Esophagus muscularis mucosa (tissue), 4 donors: ENCODE measurements around the gene SEC14L2. TPM values are rescaled to one million over a fixed set of nuclear protein-coding genes. Genes with fewer than 3 reads are reported as not detected.
A peak's percentile ranks its signal among the peaks of the same experiment; 100 is the strongest.

ENCODE experiments used
- DNase-seq: peaks from one replicate; pipeline ENCODE4 v3.0.0-alpha.2; 2017; ENCODE audit errors: extremely low spot score
- H3K27ac ChIP-seq, 4 donors: fragments of 200-600 bp; sonication (generic); replicated peaks in 1 of 4; 1 replicate in 3 of 4; 2 replicates in 1 of 4; pipeline ENCODE4 v1.5.1; 2016 to 2019; ENCODE audit warnings: mild to moderate bottlenecking in 1 of 4
- H3K27me3 ChIP-seq, 4 donors: fragments of 200-600 bp; sonication (generic); one replicate each; pipeline versions ENCODE4 v1.5.1 to v1.6.0; 2016 to 2019
- H3K36me3 ChIP-seq, 4 donors: fragments of 200-600 bp; sonication (generic); one replicate each; pipeline ENCODE4 v1.5.1; 2016 to 2019
- H3K4me1 ChIP-seq, 4 donors: fragments of 200-600 bp; sonication (generic); one replicate each; pipeline ENCODE4 v1.5.1; 2016 to 2019
- H3K4me3 ChIP-seq, 4 donors: fragments of 200-600 bp; sonication (generic); 1 replicate in 2 of 4; 2 replicates in 2 of 4; pipeline ENCODE4 v1.5.1; 2016 to 2019; ENCODE audit warnings: mild to moderate bottlenecking in 4 of 4, moderate library complexity in 1 of 4
- H3K9me3 ChIP-seq, 4 donors: fragments of 200-600 bp; sonication (generic); 1 replicate in 3 of 4; 2 replicates in 1 of 4; pipeline ENCODE4 v1.5.1; 2016 to 2019
- CTCF ChIP-seq, 3 experiments: fragments of 200-600 bp in 2 of 3; fragments of 450-650 bp in 1 of 3; sonication (generic) in 2 of 3; IDR thresholded peaks; one replicate each; pipeline ENCODE4 v1.5.1; 2017 to 2019; ENCODE audit warnings: antibody characterized with exemption in 3 of 3, mild to moderate bottlenecking in 2 of 3, moderate library complexity in 1 of 3
- EP300 ChIP-seq: sonication (generic); formaldehyde crosslinking; IDR thresholded peaks from one replicate; pipeline ENCODE4 v1.6.1; 2017; ENCODE audit warnings: antibody characterized with exemption
- POLR2A ChIP-seq: fragments of 450-650 bp; IDR thresholded peaks from one replicate; pipeline ENCODE4 v1.6.1; 2017; ENCODE audit warnings: antibody characterized with exemption, moderate library complexity, mild to moderate bottlenecking, low read depth
- POLR2AphosphoS5 ChIP-seq, 2 donors: sonication (generic); formaldehyde crosslinking; IDR thresholded peaks; one replicate each; pipeline ENCODE4 v1.6.1; 2017; ENCODE audit warnings: antibody characterized with exemption in 2 of 2
- WGBS: methylation state at CpG from one replicate; pipeline ENCODE4 v1.1.5; 2018; 5-methylcytosine and 5-hydroxymethylcytosine counted together
- intact Hi-C: fragments of 100-400 bp; cut with DNase I; formaldehyde crosslinking; loops from one replicate; pipeline ENCODE4 v1.15.1; 2023
- total RNA-seq, 4 donors: library from RNA; depleted of rRNA; stranded (reverse); fragments of >200 nt; gene quantifications; one replicate each; pipeline versions ENCODE4 v1.1.0 to v1.2.1, GENCODE V29; 2016

Gene SEC14L2
- total RNA-seq, 4 donors from 2014 or later: 3.3 to 16.7 (median 8.5) TPM

DNA sequence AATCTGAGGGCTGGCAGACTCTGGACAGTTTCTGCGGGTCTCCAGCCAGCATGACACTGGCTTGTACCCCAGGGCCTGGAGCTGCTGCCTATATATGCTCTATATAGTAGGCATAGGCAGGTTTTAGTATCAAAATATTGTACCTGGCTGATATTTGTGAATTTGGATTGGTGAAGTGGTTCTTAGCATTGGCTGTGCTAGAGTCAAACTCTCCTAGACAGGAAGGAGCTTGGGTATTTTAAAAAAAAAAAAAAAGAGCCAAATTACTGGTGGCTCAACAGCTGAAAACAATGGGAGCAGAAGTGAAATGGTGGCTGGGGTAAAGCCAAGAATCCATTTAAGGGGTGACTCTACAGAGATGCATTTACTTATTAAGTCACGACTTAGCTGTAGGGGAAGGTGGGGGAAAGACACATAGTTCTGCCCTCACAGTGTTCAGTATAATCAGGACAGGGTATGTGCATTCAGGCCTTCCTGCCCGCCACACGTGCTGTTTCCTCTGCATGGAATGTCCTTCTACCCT is 17.8 kb downstream of the SEC14L2 start:
- H3K27ac ChIP-seq: no peak overlapping the region
- no peak for DNase-seq
- 80% methylated on average over 4 of the region's 4 CpGs for WGBS
- TF ChIP-seq EP300 (no peak), CTCF (IDR thresholded peaks at IDR 0.05) (no peak), POLR2AphosphoS5 (IDR thresholded peaks at IDR 0.05) (no peak), POLR2A (no peak)
- no peaks in the 10 kb centered on the region for H3K9me3 ChIP-seq
- H3K4me1 ChIP-seq: no peaks in the 10 kb centered on the region
- intact Hi-C loops: no loop called here
- H3K4me3 ChIP-seq: no peak overlapping the region
- H3K27me3 ChIP-seq: no peaks in the 10 kb centered on the region
- H3K36me3 ChIP-seq: peaks cover 32 to 95% (median 60%) of the 10 kb centered on the region in 4 donors

- no peak for DNase-seq
- Histone ChIP-seq H3K4me3 (no peak overlapping the region), H3K9me3 (no peaks in the 10 kb centered on the region), H3K4me1 (peaks cover 0 to 16% (median 15%) of the 10 kb centered on the region in 4 donors), H3K36me3 (peaks cover 28 to 86% (median 54%) of the 10 kb centered on the region in 4 donors), H3K27me3 (no peaks in the 10 kb centered on the region), H3K27ac (no peak overlapping the region)
- 68% methylated on average over 2 of the region's 2 CpGs for WGBS
- TF ChIP-seq EP300 (no peak), POLR2A (no peak), POLR2AphosphoS5 (IDR thresholded peaks at IDR 0.05) (no peak), CTCF (IDR thresholded peaks at IDR 0.05) (no peak)
- intact Hi-C loops: no loop called here
These were observed 19.6 kb downstream of the SEC14L2 start for GRCh38 chr22:30416403-30416802.

DNA sequence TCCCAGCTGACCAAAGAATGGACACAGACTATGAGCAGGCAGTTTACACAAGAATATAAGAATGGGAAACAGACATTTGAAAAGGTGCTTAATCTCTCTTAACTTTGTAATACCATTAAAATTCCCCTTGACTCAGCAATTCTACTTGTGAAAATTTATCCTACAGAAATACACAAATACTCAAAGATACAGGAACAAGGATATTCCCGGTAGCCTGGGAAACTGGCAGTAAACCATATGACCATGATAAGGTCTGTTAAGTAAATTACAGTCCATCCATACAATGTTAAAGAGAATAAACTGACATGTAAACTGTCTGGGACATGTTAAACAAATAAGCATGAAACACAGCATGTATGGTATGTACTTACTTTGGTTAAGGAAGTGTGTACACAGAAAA is 20.0 kb downstream of the SEC14L2 start:
- TF ChIP-seq POLR2A: no peak
- TF ChIP-seq POLR2AphosphoS5 (IDR thresholded peaks at IDR 0.05): no peak
- TF ChIP-seq CTCF (IDR thresholded peaks at IDR 0.05): no peak
- intact Hi-C loops: no loop called here
- no peak overlapping the region for H3K27ac ChIP-seq
- peaks cover 28 to 82% (median 52%) of the 10 kb centered on the region in 4 donors for H3K36me3 ChIP-seq
- WGBS: 77% methylated on average over 1 of the region's 1 CpG
- no peak overlapping the region for H3K4me3 ChIP-seq
- no peaks in the 10 kb centered on the region for H3K9me3 ChIP-seq
- H3K27me3 ChIP-seq: no peaks in the 10 kb centered on the region
- DNase-seq: no peak
- H3K4me1 ChIP-seq: peaks cover 2 to 21% (median 19%) of the 10 kb centered on the region in 4 donors

DNA sequence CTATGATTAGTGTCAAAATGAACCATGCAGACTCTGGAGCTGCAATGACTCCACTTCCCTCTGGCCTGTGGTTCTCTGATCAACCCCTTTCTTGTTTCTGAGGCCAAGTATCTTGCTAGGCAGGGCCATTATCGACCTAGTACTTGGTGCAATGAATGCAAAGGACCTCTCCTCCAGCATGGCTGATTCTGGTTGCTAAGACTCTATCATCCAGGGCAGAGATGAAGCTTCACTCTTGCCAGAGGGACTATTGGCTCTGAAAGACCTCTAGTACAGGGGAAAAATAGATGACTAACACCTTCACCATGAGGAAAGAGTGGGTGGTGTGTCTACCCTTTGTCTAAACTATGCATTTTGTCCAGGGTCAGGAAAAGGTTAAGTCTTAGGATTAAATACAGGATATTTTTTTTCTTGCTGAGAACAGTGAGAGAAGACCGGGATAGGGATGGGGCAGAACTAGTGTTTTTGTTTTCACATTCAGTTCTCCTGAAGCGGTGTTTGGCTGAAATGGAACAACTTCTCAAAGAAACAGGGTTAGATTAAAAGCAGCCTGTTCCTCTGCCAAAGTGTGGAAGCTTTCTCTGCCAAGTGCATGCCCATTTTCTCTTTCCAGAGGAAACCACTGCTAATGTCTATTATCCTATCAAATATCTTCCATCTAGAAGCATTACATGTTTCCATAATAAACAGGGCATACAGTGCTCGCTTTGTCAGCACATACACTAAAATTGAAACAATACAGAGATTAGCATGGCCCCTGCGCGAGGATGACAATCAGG is 23.7 kb downstream of the SEC14L2 start:
- Histone ChIP-seq H3K4me1 (peaks cover 28 to 49% (median 49%) of the 10 kb centered on the region in 4 donors), H3K27me3 (no peaks in the 10 kb centered on the region), H3K9me3 (no peaks in the 10 kb centered on the region), H3K4me3 (no peak overlapping the region), H3K27ac (peak overlapping the region; percentile 29 to 99 (median 95)), H3K36me3 (peaks cover 25 to 48% (median 37%) of the 10 kb centered on the region in 4 donors)
- WGBS: 69% methylated on average over 6 of the region's 6 CpGs
- intact Hi-C loops: no loop called here
- DNase-seq: no peak
- TF ChIP-seq EP300 (no peak), POLR2A (no peak), POLR2AphosphoS5 (IDR thresholded peaks at IDR 0.05) (no peak), CTCF (IDR thresholded peaks at IDR 0.05) (no peak)
